HEK293 (cell line): ENCODE results near the gene SHROOM1.

Experiments used
- FEZF1 ChIP-seq: fragments of 450-650 bp; formaldehyde crosslinking; IDR thresholded peaks from 2 replicates; pipeline ENCODE4 v1.5.1; 2016; ENCODE audit warnings: missing biosample characterization, missing genetic modification characterization
- OSR2 ChIP-seq: fragments of 450-650 bp; formaldehyde crosslinking; IDR thresholded peaks from 2 replicates; pipeline ENCODE4 v1.5.1; 2016; ENCODE audit warnings: missing biosample characterization, missing genetic modification characterization
- REPIN1 ChIP-seq: fragments of 450-650 bp; formaldehyde crosslinking; IDR thresholded peaks from 2 replicates; pipeline ENCODE4 v1.5.1; 2017; ENCODE audit warnings: missing biosample characterization, missing genetic modification characterization, low read depth
- YY1 ChIP-seq: fragments of 450-650 bp; formaldehyde crosslinking; IDR thresholded peaks from 2 replicates; pipeline ENCODE4 v1.5.1; 2018; ENCODE audit warnings: missing biosample characterization, missing genetic modification characterization
- ZBTB17 ChIP-seq: fragments of 450-650 bp; formaldehyde crosslinking; IDR thresholded peaks from 2 replicates; pipeline ENCODE4 v1.5.1; 2016; ENCODE audit warnings: missing biosample characterization, missing genetic modification characterization
- ZFP37 ChIP-seq: fragments of 450-650 bp; formaldehyde crosslinking; IDR thresholded peaks from 2 replicates; pipeline ENCODE4 v1.5.1; 2016; ENCODE audit warnings: missing biosample characterization, missing genetic modification characterization
- ZNF274 ChIP-seq, 2 experiments: fragments of 200-500 bp in 1 of 2; fragments of 450-650 bp in 1 of 2; sonication (Bioruptor generic) in 1 of 2; formaldehyde crosslinking in 1 of 2; IDR thresholded peaks; 2 replicates each; pipeline versions ENCODE4 v1.5.1 to v1.6.1; 2014 to 2016; ENCODE audit warnings: borderline replicate concordance in 1 of 2, inconsistent platforms in 1 of 2, low read length in 1 of 2, missing biosample characterization in 1 of 2, missing genetic modification characterization in 1 of 2
- ZNF391 ChIP-seq: fragments of 450-650 bp; formaldehyde crosslinking; IDR thresholded peaks from 2 replicates; pipeline ENCODE4 v1.5.1; 2016; ENCODE audit warnings: low read depth, missing biosample characterization, missing genetic modification characterization, borderline replicate concordance
- ZNF544 ChIP-seq: fragments of 450-650 bp; formaldehyde crosslinking; IDR thresholded peaks from 2 replicates; pipeline ENCODE4 v1.5.0; 2017; ENCODE audit warnings: missing biosample characterization, missing genetic modification characterization
- ZNF596 ChIP-seq: fragments of 450-650 bp; IDR thresholded peaks from 2 replicates; pipeline ENCODE4 v1.5.0; 2018; ENCODE audit warnings: missing biosample characterization, mild to moderate bottlenecking, missing genetic modification characterization, moderate library complexity
- ZNF600 ChIP-seq: fragments of 450-650 bp; formaldehyde crosslinking; IDR thresholded peaks from 2 replicates; pipeline ENCODE4 v1.5.1; 2016; ENCODE audit warnings: missing biosample characterization, missing genetic modification characterization
- ZNF610 ChIP-seq: fragments of 450-650 bp; formaldehyde crosslinking; IDR thresholded peaks from 2 replicates; pipeline ENCODE4 v1.5.1; 2016; ENCODE audit warnings: missing biosample characterization, missing genetic modification characterization, borderline replicate concordance
- ZNF664 ChIP-seq: fragments of 450-650 bp; formaldehyde crosslinking; IDR thresholded peaks from 2 replicates; pipeline ENCODE4 v1.5.1; 2016; ENCODE audit warnings: missing biosample characterization, missing genetic modification characterization
- ZNF76 ChIP-seq: fragments of 450-650 bp; formaldehyde crosslinking; IDR thresholded peaks from 2 replicates; pipeline ENCODE4; 2016; ENCODE audit warnings: low read depth, missing biosample characterization, missing genetic modification characterization, borderline replicate concordance
- ZNF777 ChIP-seq: fragments of 450-650 bp; formaldehyde crosslinking; IDR thresholded peaks from 2 replicates; pipeline ENCODE4 v1.5.1; 2017; ENCODE audit warnings: missing biosample characterization, missing genetic modification characterization, borderline replicate concordance
- TF ChIP-seq, protein P1 (sequence below): fragments of 450-650 bp; formaldehyde crosslinking; IDR thresholded peaks from 2 replicates; pipeline ENCODE4 v1.5.1; 2016; ENCODE audit warnings: missing biosample characterization, missing genetic modification characterization, borderline replicate concordance
- TF ChIP-seq, protein P2 (sequence below): fragments of 450-650 bp; formaldehyde crosslinking; IDR thresholded peaks from 2 replicates; pipeline ENCODE4 v1.5.1; 2016; ENCODE audit warnings: missing biosample characterization, missing genetic modification characterization
- TF ChIP-seq, protein P3 (sequence below): fragments of 450-650 bp; formaldehyde crosslinking; IDR thresholded peaks from 2 replicates; pipeline ENCODE4 v1.5.1; 2016; ENCODE audit warnings: missing biosample characterization, missing genetic modification characterization, low read depth
- TF ChIP-seq, protein P4 (sequence below): fragments of 450-650 bp; formaldehyde crosslinking; IDR thresholded peaks from 2 replicates; pipeline ENCODE4 v1.5.1; 2016; ENCODE audit warnings: missing biosample characterization, missing genetic modification characterization, low read depth
- TF ChIP-seq, protein P5 (sequence below): fragments of 450-650 bp; IDR thresholded peaks from 2 replicates; pipeline ENCODE4 v1.5.1; 2018; ENCODE audit warnings: missing biosample characterization, mild to moderate bottlenecking, missing genetic modification characterization
- TF ChIP-seq, protein P6 (sequence below): fragments of 450-650 bp; formaldehyde crosslinking; IDR thresholded peaks from 2 replicates; pipeline ENCODE4 v1.5.1; 2016; ENCODE audit warnings: missing biosample characterization, missing genetic modification characterization
- TF ChIP-seq, protein P7 (sequence below): fragments of 450-650 bp; formaldehyde crosslinking; IDR thresholded peaks from 2 replicates; pipeline ENCODE4 v1.5.1; 2016; ENCODE audit warnings: missing biosample characterization, missing genetic modification characterization

Gene SHROOM1

DNA sequence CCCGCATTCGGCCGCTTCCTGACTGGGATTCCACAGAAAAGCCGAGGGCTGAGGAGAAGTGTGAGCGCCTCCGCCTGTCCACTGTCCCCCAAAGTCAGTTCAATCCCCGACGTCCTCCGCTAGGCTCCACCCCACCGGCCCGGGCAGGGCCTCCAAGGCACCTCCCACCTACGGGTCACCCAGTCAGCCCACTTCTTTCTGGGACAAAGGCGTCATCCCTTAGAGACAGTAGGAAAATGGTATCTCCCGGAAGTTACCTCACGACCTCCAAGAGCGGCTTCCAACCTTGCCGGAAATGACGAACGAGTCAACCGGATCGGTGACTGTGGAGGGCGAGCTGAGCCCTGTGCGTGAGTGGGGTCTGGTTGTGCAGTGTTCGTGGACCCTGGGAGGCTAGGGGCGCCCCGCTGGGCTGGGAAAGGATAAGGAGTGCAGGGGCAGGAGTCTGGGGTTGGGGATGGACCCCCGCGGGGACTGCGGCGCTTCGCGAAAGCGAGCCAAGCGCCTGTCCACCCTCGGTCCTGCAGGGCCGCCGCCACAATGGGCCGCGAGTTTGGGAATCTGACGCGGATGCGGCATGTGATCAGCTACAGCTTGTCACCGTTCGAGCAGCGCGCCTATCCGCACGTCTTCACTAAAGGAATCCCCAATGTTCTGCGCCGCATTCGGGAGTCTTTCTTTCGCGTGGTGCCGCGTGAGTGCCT, 36.0 kb upstream of the SHROOM1 start, which contains the start of the genes GDF9 and UQCRQ (continued):
- TF ChIP-seq, protein P1, sequence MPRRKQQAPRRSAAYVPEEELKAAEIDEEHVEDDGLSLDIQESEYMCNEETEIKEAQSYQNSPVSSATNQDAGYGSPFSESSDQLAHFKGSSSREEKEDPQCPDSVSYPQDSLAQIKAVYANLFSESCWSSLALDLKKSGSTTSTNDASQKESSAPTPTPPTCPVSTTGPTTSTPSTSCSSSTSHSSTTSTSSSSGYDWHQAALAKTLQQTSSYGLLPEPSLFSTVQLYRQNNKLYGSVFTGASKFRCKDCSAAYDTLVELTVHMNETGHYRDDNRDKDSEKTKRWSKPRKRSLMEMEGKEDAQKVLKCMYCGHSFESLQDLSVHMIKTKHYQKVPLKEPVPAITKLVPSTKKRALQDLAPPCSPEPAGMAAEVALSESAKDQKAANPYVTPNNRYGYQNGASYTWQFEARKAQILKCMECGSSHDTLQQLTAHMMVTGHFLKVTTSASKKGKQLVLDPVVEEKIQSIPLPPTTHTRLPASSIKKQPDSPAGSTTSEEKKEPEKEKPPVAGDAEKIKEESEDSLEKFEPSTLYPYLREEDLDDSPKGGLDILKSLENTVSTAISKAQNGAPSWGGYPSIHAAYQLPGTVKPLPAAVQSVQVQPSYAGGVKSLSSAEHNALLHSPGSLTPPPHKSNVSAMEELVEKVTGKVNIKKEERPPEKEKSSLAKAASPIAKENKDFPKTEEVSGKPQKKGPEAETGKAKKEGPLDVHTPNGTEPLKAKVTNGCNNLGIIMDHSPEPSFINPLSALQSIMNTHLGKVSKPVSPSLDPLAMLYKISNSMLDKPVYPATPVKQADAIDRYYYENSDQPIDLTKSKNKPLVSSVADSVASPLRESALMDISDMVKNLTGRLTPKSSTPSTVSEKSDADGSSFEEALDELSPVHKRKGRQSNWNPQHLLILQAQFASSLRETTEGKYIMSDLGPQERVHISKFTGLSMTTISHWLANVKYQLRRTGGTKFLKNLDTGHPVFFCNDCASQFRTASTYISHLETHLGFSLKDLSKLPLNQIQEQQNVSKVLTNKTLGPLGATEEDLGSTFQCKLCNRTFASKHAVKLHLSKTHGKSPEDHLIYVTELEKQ (tag by site-specific recombination), result no peak
- TF ChIP-seq ZNF391 (tag by site-specific recombination) (peak; percentile 21; the same call in 1 of the 2 replicates), ZFP37 (peak; percentile 16; the same call in 1 of the 2 replicates), ZNF777 (tag by site-specific recombination) (0 out of 2 replicates have a peak, but pooled peaks have one; percentile 53), ZNF600 (tag by site-specific recombination) (peak; percentile 83), ZNF664 (tag by site-specific recombination) (no peak), OSR2 (no peak), ZNF610 (tag by site-specific recombination) (peak; percentile 74; the same call in 1 of the 2 replicates), ZNF274 (IDR thresholded peaks at IDR 0.05; ENCODE audit: low read length) (no peak), ZNF274 (tag by site-specific recombination; IDR thresholded peaks at IDR 0.05; ENCODE audit: borderline replicate concordance) (no peak), ZNF544 (tag by site-specific recombination) (no peak), YY1 (tag by site-specific recombination) (no peak; the same call in 1 of the 2 replicates), ZBTB17 (tag by site-specific recombination) (peak; percentile 84), ZNF596 (tag by site-specific recombination) (no peak), ZNF76 (peak; percentile 52; the same call in 1 of the 2 replicates), FEZF1 (tag by site-specific recombination) (no peak), REPIN1 (tag by site-specific recombination) (no peak)
- TF ChIP-seq, protein P2, sequence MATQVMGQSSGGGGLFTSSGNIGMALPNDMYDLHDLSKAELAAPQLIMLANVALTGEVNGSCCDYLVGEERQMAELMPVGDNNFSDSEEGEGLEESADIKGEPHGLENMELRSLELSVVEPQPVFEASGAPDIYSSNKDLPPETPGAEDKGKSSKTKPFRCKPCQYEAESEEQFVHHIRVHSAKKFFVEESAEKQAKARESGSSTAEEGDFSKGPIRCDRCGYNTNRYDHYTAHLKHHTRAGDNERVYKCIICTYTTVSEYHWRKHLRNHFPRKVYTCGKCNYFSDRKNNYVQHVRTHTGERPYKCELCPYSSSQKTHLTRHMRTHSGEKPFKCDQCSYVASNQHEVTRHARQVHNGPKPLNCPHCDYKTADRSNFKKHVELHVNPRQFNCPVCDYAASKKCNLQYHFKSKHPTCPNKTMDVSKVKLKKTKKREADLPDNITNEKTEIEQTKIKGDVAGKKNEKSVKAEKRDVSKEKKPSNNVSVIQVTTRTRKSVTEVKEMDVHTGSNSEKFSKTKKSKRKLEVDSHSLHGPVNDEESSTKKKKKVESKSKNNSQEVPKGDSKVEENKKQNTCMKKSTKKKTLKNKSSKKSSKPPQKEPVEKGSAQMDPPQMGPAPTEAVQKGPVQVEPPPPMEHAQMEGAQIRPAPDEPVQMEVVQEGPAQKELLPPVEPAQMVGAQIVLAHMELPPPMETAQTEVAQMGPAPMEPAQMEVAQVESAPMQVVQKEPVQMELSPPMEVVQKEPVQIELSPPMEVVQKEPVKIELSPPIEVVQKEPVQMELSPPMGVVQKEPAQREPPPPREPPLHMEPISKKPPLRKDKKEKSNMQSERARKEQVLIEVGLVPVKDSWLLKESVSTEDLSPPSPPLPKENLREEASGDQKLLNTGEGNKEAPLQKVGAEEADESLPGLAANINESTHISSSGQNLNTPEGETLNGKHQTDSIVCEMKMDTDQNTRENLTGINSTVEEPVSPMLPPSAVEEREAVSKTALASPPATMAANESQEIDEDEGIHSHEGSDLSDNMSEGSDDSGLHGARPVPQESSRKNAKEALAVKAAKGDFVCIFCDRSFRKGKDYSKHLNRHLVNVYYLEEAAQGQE (tag by site-specific recombination), result peak; percentile 38; the same call in 1 of the 2 replicates
- TF ChIP-seq, protein P3, sequence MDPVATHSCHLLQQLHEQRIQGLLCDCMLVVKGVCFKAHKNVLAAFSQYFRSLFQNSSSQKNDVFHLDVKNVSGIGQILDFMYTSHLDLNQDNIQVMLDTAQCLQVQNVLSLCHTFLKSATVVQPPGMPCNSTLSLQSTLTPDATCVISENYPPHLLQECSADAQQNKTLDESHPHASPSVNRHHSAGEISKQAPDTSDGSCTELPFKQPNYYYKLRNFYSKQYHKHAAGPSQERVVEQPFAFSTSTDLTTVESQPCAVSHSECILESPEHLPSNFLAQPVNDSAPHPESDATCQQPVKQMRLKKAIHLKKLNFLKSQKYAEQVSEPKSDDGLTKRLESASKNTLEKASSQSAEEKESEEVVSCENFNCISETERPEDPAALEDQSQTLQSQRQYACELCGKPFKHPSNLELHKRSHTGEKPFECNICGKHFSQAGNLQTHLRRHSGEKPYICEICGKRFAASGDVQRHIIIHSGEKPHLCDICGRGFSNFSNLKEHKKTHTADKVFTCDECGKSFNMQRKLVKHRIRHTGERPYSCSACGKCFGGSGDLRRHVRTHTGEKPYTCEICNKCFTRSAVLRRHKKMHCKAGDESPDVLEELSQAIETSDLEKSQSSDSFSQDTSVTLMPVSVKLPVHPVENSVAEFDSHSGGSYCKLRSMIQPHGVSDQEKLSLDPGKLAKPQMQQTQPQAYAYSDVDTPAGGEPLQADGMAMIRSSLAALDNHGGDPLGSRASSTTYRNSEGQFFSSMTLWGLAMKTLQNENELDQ (tag by site-specific recombination), result no peak
- TF ChIP-seq, protein P4, sequence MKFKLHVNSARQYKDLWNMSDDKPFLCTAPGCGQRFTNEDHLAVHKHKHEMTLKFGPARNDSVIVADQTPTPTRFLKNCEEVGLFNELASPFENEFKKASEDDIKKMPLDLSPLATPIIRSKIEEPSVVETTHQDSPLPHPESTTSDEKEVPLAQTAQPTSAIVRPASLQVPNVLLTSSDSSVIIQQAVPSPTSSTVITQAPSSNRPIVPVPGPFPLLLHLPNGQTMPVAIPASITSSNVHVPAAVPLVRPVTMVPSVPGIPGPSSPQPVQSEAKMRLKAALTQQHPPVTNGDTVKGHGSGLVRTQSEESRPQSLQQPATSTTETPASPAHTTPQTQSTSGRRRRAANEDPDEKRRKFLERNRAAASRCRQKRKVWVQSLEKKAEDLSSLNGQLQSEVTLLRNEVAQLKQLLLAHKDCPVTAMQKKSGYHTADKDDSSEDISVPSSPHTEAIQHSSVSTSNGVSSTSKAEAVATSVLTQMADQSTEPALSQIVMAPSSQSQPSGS (tag by site-specific recombination), result peak; percentile 82
- TF ChIP-seq, protein P5, sequence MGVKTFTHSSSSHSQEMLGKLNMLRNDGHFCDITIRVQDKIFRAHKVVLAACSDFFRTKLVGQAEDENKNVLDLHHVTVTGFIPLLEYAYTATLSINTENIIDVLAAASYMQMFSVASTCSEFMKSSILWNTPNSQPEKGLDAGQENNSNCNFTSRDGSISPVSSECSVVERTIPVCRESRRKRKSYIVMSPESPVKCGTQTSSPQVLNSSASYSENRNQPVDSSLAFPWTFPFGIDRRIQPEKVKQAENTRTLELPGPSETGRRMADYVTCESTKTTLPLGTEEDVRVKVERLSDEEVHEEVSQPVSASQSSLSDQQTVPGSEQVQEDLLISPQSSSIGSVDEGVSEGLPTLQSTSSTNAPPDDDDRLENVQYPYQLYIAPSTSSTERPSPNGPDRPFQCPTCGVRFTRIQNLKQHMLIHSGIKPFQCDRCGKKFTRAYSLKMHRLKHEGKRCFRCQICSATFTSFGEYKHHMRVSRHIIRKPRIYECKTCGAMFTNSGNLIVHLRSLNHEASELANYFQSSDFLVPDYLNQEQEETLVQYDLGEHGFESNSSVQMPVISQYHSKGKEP (tag by site-specific recombination), result no peak
- TF ChIP-seq, protein P6, sequence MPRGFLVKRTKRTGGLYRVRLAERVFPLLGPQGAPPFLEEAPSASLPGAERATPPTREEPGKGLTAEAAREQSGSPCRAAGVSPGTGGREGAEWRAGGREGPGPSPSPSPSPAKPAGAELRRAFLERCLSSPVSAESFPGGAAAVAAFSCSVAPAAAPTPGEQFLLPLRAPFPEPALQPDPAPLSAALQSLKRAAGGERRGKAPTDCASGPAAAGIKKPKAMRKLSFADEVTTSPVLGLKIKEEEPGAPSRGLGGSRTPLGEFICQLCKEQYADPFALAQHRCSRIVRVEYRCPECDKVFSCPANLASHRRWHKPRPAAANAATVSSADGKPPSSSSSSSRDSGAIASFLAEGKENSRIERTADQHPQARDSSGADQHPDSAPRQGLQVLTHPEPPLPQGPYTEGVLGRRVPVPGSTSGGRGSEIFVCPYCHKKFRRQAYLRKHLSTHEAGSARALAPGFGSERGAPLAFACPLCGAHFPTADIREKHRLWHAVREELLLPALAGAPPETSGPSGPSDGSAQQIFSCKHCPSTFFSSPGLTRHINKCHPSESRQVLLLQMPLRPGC, result no peak
- TF ChIP-seq, protein P7, sequence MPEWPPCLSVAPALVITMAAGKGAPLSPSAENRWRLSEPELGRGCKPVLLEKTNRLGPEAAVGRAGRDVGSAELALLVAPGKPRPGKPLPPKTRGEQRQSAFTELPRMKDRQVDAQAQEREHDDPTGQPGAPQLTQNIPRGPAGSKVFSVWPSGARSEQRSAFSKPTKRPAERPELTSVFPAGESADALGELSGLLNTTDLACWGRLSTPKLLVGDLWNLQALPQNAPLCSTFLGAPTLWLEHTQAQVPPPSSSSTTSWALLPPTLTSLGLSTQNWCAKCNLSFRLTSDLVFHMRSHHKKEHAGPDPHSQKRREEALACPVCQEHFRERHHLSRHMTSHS (tag by site-specific recombination), result no peak
